Heart left ventricle (tissue), 13 donors: ENCODE data around the gene ZEB1.

ENCODE experiments used
- CTCF ChIP-seq, 12 donors: fragments of 200-600 bp; sonication (generic) in 4 of 12; IDR thresholded peaks; one replicate each; pipeline versions ENCODE4 v1.5.0 to v1.8.0; 2018 to 2022; ENCODE audit warnings: antibody characterized with exemption in 12 of 12, mild to moderate bottlenecking in 5 of 12
- POLR2A ChIP-seq, 2 donors: fragments of 450-650 bp; IDR thresholded peaks; one replicate each; pipeline ENCODE4 v1.6.1; 2017; ENCODE audit warnings: antibody characterized with exemption in 2 of 2, mild to moderate bottlenecking in 2 of 2, moderate library complexity in 2 of 2
- donor health status: ischemic (EF 13 %, LVEDD 7.1; RV severe dilation, severe dysfunction).
- donor health status: DM: no; HTN: yes; CAD: no.
- donor health status: DM: no; HTN: no; CAD: no.
- donor health status: ischemic (EF 25% LVEDD 6.9; RV normal size, moderate dysfunction).
- donor health status: ischemic (EF 25% LVEDD 5.7; RV mildly dilated, moderate dysfunction).
- donor health status: ischemic (EF 35%, LVEDD 5.7; RV mildly dilated, moderate dysfunction).
- donor health status: nonischemic (EF 11% LVEDD 7.7; RV severe dilation, severe dysfunction).
- donor health status: DM: yes; HTN: yes; CAD: no.
- donor health status: PGD.
- donor health status: ischemic (EF 29% LVEDD 5.4; RV normal size, mild dysfunction).
- donor health status: nonischemic (EF 23%, LVEDD 6.1; RV moderate dilation, normal function).

- TF ChIP-seq CTCF (IDR thresholded peaks at IDR 0.05) (no peak), POLR2A (IDR thresholded peaks at IDR 0.05) (no peak)
These were observed 26.9 kb downstream of the ZEB1 start for GRCh38 chr10:31345886-31346285.
